ENCODE results near the gene C1orf159. TPM values are rescaled to one million over a fixed set of nuclear protein-coding genes. Genes with fewer than 3 reads are reported as not detected.

The C1orf159 gene
- total and polyA plus RNA-seq, 9 of the 15 experiments (the other 6 are each of a cell fraction or from before 2014, with no cell fraction given) = 0.28 to 54.9 (median 10.6) TPM

- TF ChIP-seq NFYB (IDR thresholded peaks at IDR 0.05; ENCODE audit: extremely low read depth, insufficient read length) = no peak
- TF ChIP-seq ZNF398 (CRISPR knock-in tag; IDR thresholded peaks at IDR 0.05) = no peak
- TF ChIP-seq, protein P1, sequence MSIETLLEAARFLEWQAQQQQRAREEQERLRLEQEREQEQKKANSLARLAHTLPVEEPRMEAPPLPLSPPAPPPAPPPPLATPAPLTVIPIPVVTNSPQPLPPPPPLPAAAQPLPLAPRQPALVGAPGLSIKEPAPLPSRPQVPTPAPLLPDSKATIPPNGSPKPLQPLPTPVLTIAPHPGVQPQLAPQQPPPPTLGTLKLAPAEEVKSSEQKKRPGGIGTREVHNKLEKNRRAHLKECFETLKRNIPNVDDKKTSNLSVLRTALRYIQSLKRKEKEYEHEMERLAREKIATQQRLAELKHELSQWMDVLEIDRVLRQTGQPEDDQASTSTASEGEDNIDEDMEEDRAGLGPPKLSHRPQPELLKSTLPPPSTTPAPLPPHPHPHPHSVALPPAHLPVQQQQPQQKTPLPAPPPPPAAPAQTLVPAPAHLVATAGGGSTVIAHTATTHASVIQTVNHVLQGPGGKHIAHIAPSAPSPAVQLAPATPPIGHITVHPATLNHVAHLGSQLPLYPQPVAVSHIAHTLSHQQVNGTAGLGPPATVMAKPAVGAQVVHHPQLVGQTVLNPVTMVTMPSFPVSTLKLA (conservative IDR thresholded peaks at IDR 0.05) = peak; percentile 24 to 43; a peak in 1 of 4 replicates
- no peak for TF ChIP-seq ZNF174 (CRISPR knock-in tag; IDR thresholded peaks at IDR 0.05)
- no peak for TF ChIP-seq HDAC2 (IDR thresholded peaks at IDR 0.05)
- TF ChIP-seq RERE (CRISPR knock-in tag; IDR thresholded peaks at IDR 0.05; ENCODE audit: borderline replicate concordance) = no peak
- no peak for TF ChIP-seq RFX7 (CRISPR knock-in tag; IDR thresholded peaks at IDR 0.05)
- no peak for TF ChIP-seq SIX5 (IDR thresholded peaks at IDR 0.05; ENCODE audit: borderline replicate concordance in 1 of 2, insufficient read depth in 1 of 2, low read depth in 1 of 2, low read length in 2 of 2)
- TF ChIP-seq KAT7 (CRISPR knock-in tag; IDR thresholded peaks at IDR 0.05; ENCODE audit: borderline replicate concordance) = no peak
- peak; percentile 75; the same call in 1 of the 2 replicates for TF ChIP-seq ZNF124 (CRISPR knock-in tag; IDR thresholded peaks at IDR 0.05)
- TF ChIP-seq KDM2B (CRISPR knock-in tag; IDR thresholded peaks at IDR 0.05) = 0 out of 2 replicates have a peak, but pooled peaks have one; percentile 6
- TF ChIP-seq HMGXB4 (CRISPR knock-in tag; IDR thresholded peaks at IDR 0.05) = no peak
These were observed 45.9 kb downstream of the C1orf159 start (continued) for GRCh38 chr1:1069711-1070676.
